OCI-LY7 (cell line): ENCODE data around the gene SLC25A23.

Experiments
- CTCF ChIP-seq: fragments of 200-600 bp; sonication (generic); conservative IDR thresholded peaks from 2 replicates; pipeline ENCODE4 v1.5.1; 2014; ENCODE audit warnings: mild to moderate bottlenecking, antibody characterized with exemption, low read length, moderate library complexity, mixed read lengths
- EZH2phosphoT487 ChIP-seq: fragments of 200-600 bp; sonication (generic); IDR thresholded peaks from 2 replicates; pipeline ENCODE4 v1.6.1; 2018; ENCODE audit warnings: low read depth, borderline replicate concordance, mild to moderate bottlenecking, mixed run types, antibody characterized with exemption, low read length, moderate library complexity, mixed read lengths

GRCh38 chr19:6446452-6446851 is 13.1 kb downstream of the SLC25A23 start:
- TF ChIP-seq CTCF: no peak
- no peak for TF ChIP-seq EZH2phosphoT487
